ENCODE results near the gene ATN1.

DNA sequence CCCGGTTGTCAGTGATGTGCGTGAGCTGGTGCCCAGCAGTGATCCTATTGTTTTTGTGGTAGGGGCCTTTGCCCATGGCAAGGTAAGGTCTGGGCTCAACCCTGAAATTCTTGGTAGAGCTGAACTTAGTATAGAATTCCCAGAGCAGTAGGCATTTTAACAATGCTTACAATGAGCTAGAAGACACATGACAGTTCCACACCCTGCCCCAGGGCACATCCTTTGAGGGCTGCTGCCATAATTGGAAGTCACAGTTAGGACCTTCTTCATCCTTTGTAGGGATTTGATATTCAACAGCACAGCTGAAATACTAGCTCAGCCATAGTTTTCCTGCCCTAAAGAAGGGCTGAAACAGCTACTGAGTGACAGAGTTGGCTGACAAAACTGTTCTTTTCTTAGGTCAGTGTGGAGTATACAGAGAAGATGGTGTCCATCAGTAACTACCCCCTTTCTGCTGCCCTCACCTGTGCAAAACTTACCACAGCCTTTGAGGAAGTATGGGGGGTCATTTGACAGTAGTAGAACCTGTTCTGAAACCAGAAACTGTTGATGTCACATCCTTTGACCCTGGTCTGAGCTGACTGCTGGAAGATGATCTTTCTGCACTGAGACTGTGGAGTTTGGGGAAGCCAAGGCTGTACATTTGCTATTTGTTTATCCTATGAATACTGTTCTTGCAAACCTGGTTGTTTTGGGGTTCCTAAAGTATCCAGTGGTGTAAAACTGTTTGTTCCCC, 47.7 kb downstream of the ATN1 start:
- TF ChIP-seq, protein P1, sequence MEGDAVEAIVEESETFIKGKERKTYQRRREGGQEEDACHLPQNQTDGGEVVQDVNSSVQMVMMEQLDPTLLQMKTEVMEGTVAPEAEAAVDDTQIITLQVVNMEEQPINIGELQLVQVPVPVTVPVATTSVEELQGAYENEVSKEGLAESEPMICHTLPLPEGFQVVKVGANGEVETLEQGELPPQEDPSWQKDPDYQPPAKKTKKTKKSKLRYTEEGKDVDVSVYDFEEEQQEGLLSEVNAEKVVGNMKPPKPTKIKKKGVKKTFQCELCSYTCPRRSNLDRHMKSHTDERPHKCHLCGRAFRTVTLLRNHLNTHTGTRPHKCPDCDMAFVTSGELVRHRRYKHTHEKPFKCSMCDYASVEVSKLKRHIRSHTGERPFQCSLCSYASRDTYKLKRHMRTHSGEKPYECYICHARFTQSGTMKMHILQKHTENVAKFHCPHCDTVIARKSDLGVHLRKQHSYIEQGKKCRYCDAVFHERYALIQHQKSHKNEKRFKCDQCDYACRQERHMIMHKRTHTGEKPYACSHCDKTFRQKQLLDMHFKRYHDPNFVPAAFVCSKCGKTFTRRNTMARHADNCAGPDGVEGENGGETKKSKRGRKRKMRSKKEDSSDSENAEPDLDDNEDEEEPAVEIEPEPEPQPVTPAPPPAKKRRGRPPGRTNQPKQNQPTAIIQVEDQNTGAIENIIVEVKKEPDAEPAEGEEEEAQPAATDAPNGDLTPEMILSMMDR (conservative IDR thresholded peaks at IDR 0.05; ENCODE audit: low read depth, low read length), result no peak
- TF ChIP-seq, protein P2, sequence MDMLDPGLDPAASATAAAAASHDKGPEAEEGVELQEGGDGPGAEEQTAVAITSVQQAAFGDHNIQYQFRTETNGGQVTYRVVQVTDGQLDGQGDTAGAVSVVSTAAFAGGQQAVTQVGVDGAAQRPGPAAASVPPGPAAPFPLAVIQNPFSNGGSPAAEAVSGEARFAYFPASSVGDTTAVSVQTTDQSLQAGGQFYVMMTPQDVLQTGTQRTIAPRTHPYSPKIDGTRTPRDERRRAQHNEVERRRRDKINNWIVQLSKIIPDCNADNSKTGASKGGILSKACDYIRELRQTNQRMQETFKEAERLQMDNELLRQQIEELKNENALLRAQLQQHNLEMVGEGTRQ (IDR thresholded peaks at IDR 0.05; ENCODE audit: low read depth, low read length), result no peak
- TF ChIP-seq MXI1 (IDR thresholded peaks at IDR 0.05; ENCODE audit: borderline replicate concordance, low read depth, low read length) (no peak), POLR2A (IDR thresholded peaks at IDR 0.05; ENCODE audit: low read depth, low read length) (no peak)

All from IMR-90 (cell line).